RWPE1 (cell line): ENCODE measurements around the gene OSBPL9.
A peak's percentile ranks its signal among the peaks of the same experiment; 100 is the strongest.

Experiments used
- CTCF ChIA-PET: fragments of 350-600 bp; sonication (Branson Sonifier 250); formaldehyde crosslinking; extraction: SDS; loops from one replicate; lab custom pipeline; 2021; lab: Yijun Ruan, JAX
- POLR2A ChIA-PET: fragments of 400-600 bp; formaldehyde crosslinking; extraction: SDS; loops from one replicate; lab custom pipeline; 2020; ENCODE audit warnings: antibody characterized with exemption; ENCODE audit not compliant: low non-redundant PET; lab: Yijun Ruan, JAX
- DNase-seq: peaks from one replicate; pipeline ENCODE4 v3.0.0; 2012; ENCODE audit warnings: low spot score
- H3K27ac ChIP-seq: fragments of 450-650 bp; 2 replicates; pipeline ENCODE4 v1.5.1; 2017
- CTCF ChIP-seq: fragments of 450-650 bp; conservative IDR thresholded peaks from 2 replicates; pipeline ENCODE4 v1.5.1; 2017; ENCODE audit warnings: low read depth, mild to moderate bottlenecking

OSBPL9 gene

GRCh38 chr1:51790385-51790784, 173.5 kb downstream of the OSBPL9 start:
- no peak for TF ChIP-seq CTCF
- ChIA-PET CTCF (no interaction called here), POLR2A (no interaction called here)
- H3K27ac ChIP-seq = peak overlapping the region; percentile 22; the same call in 1 of the 2 replicates
- DNase-seq = no peak

GRCh38 chr1:51791888-51792287, 175.0 kb downstream of the OSBPL9 start:
- H3K27ac ChIP-seq = no peak overlapping the region
- no peak for DNase-seq
- no peak for TF ChIP-seq CTCF
- ChIA-PET CTCF (no interaction called here), POLR2A (no interaction called here)

GRCh38 chr1:51792864-51793263, 176.0 kb downstream of the OSBPL9 start:
- no peak for TF ChIP-seq CTCF
- H3K27ac ChIP-seq = no peak overlapping the region
- CTCF ChIA-PET = no interaction called here
- POLR2A ChIA-PET = no interaction called here
- no peak for DNase-seq

GRCh38 chr1:51794260-51794659, 177.4 kb downstream of the OSBPL9 start:
- H3K27ac ChIP-seq = no peak overlapping the region
- DNase-seq = no peak
- TF ChIP-seq CTCF = no peak
- ChIA-PET CTCF (interaction anchor here (0.6 kb wide), 1 partner anchor 733 kb away, joined by 3 read pairs; no protein-coding TSS in a partner anchor), POLR2A (no interaction called here)

- no peak overlapping the region for H3K27ac ChIP-seq
- no peak for DNase-seq
- ChIA-PET CTCF (interaction anchor here (0.6 kb wide), 1 partner anchor 733 kb away, joined by 3 read pairs; no protein-coding TSS in a partner anchor), POLR2A (no interaction called here)
- no peak for TF ChIP-seq CTCF
Observed at GRCh38 chr1:51794868-51795267, 178.0 kb downstream of the OSBPL9 start.

- DNase-seq = no peak
- no peak overlapping the region for H3K27ac ChIP-seq
- POLR2A ChIA-PET = no interaction called here
- no peak for TF ChIP-seq CTCF
- CTCF ChIA-PET = no interaction called here
Observed at GRCh38 chr1:51799372-51799771, 182.5 kb downstream of the OSBPL9 start.
